Measurements from ENCODE around the gene RCSD1. TPM values are rescaled to one million over a fixed set of nuclear protein-coding genes. Genes with fewer than 3 reads are reported as not detected.

RCSD1 gene
- total and polyA plus RNA-seq, 11 donors, result 14.1 to 51.5 (median 29.6) TPM

DNA sequence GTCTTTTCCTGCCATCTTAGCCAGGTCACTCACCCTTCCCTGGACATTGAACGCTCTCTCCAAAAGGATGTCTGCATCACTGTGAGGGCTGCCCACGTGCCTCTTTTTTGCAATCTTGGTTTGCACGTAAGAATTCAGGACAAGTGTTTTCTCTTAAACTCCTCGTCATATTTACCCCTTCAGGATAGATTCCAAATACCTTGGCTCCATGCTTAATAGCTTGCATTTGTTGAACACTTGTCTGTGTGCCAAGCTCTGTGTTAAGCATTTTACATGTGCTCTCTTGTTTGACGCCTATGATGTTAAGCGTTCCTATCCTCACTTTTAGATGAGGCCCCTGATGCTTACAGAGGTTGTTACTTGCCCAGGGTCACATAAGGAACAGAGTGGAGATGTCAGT is 29.8 kb downstream of the RCSD1 start:
- H3K9me3 ChIP-seq, result no peaks in the 10 kb centered on the region
- no peak overlapping the region for H3K4me3 ChIP-seq
- ATAC-seq (no peak), DNase-seq (no peak)
- intact Hi-C loops (cut with DNase I), result no loop called here
- peaks cover 0 to 6% (median 0%) of the 10 kb centered on the region in 9 donors for H3K36me3 ChIP-seq
- TF ChIP-seq POLR2A (IDR thresholded peaks at IDR 0.05), result no peak
- TF ChIP-seq, protein P1, sequence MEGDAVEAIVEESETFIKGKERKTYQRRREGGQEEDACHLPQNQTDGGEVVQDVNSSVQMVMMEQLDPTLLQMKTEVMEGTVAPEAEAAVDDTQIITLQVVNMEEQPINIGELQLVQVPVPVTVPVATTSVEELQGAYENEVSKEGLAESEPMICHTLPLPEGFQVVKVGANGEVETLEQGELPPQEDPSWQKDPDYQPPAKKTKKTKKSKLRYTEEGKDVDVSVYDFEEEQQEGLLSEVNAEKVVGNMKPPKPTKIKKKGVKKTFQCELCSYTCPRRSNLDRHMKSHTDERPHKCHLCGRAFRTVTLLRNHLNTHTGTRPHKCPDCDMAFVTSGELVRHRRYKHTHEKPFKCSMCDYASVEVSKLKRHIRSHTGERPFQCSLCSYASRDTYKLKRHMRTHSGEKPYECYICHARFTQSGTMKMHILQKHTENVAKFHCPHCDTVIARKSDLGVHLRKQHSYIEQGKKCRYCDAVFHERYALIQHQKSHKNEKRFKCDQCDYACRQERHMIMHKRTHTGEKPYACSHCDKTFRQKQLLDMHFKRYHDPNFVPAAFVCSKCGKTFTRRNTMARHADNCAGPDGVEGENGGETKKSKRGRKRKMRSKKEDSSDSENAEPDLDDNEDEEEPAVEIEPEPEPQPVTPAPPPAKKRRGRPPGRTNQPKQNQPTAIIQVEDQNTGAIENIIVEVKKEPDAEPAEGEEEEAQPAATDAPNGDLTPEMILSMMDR (IDR thresholded peaks at IDR 0.05), result no peak
- peak overlapping the region in 7 of 12 donors; percentile 1 to 75 (median 65) for H3K27ac ChIP-seq
- H3K4me1 ChIP-seq, result peaks cover 31 to 100% (median 97%) of the 10 kb centered on the region in 12 donors
- no peaks in the 10 kb centered on the region for H3K27me3 ChIP-seq
- 43 to 53% (median 48%) methylated on average over 6 of the region's 6 CpGs for WGBS, 4 donors

- Histone ChIP-seq H3K27me3 (no peaks in the 10 kb centered on the region), H3K27ac (peak overlapping the region in 11 of 12 donors; percentile 35 to 80 (median 67)), H3K4me3 (no peak overlapping the region), H3K4me1 (peaks cover 29 to 96% (median 89%) of the 10 kb centered on the region in 12 donors), H3K9me3 (no peaks in the 10 kb centered on the region), H3K36me3 (no peaks in the 10 kb centered on the region)
- ATAC-seq (peak in 1 of 4 donors; percentile 23), DNase-seq (peak in 1 of 5 donors; percentile 54)
- TF ChIP-seq, protein P1 (IDR thresholded peaks at IDR 0.05), result no peak
- intact Hi-C loops (cut with DNase I), result no loop called here
- 23 to 30% (median 27%) methylated on average over 3 of the region's 3 CpGs for WGBS, 4 donors
These were observed 31.7 kb downstream of the RCSD1 start for GRCh38 chr1:167661527-167662426.

- 23 to 41% (median 32%) methylated on average over 6 to 8 of the region's 8 CpGs for WGBS, 4 donors
- no peaks in the 10 kb centered on the region for H3K36me3 ChIP-seq
- peak overlapping the region in 11 of 12 donors; percentile 35 to 80 (median 67) for H3K27ac ChIP-seq
- ATAC-seq (peak; percentile 27 to 79 (median 68)), DNase-seq (peak in 3 of 5 donors; percentile 51 to 82 (median 77))
- intact Hi-C loops (cut with DNase I), result no loop called here
- H3K4me1 ChIP-seq, result peaks cover 33 to 96% (median 90%) of the 10 kb centered on the region in 12 donors
- no peak overlapping the region for H3K4me3 ChIP-seq
- TF ChIP-seq, protein P1 (IDR thresholded peaks at IDR 0.05), result peak in 2 of 12 donors; percentile 16 to 21
- TF ChIP-seq POLR2A (IDR thresholded peaks at IDR 0.05), result no peak
- no peaks in the 10 kb centered on the region for H3K9me3 ChIP-seq
- H3K27me3 ChIP-seq, result no peaks in the 10 kb centered on the region
These were observed 33.2 kb downstream of the RCSD1 start for GRCh38 chr1:167663002-167663772.

- ATAC-seq (no peak), DNase-seq (no peak)
- H3K9me3 ChIP-seq, result no peaks in the 10 kb centered on the region
- no peaks in the 10 kb centered on the region for H3K27me3 ChIP-seq
- no peak overlapping the region for H3K4me3 ChIP-seq
- peaks cover 42 to 96% (median 87%) of the 10 kb centered on the region in 12 donors for H3K4me1 ChIP-seq
- no peaks in the 10 kb centered on the region for H3K36me3 ChIP-seq
- TF ChIP-seq POLR2A (IDR thresholded peaks at IDR 0.05), result no peak
- TF ChIP-seq, protein P1 (IDR thresholded peaks at IDR 0.05), result no peak
- 95 to 97% (median 95%) methylated on average over 4 of the region's 4 CpGs for WGBS, 4 donors
- intact Hi-C loops (cut with DNase I), result loop anchor here in 3 of 10 donors (1.0 to 2.0 kb wide), 2 partner anchors 17 to 18 kb away; no protein-coding TSS in a partner anchor
- peak overlapping the region in 11 of 12 donors; percentile 9 to 80 (median 65) for H3K27ac ChIP-seq
These were observed 35.4 kb downstream of the RCSD1 start for GRCh38 chr1:167665469-167665868.
